SK-N-MC (cell line): Measurements from ENCODE around the gene NAA15.
"Not testable (repeated sequence)": the region's sequence is repeated elsewhere in the genome, so short reads cannot be mapped to it uniquely, and the experiment has no call there.

Experiments
- EZH2 ChIP-seq: fragments of 200-600 bp; sonication (generic); IDR thresholded peaks from one replicate; pipeline ENCODE4 v1.6.1; 2017; ENCODE audit warnings: antibody characterized with exemption
- FOXP2 ChIP-seq: optimal IDR thresholded peaks from 2 replicates; pipeline ENCODE3; 2011; ENCODE audit warnings: mild to moderate bottlenecking, moderate library complexity; ENCODE audit not compliant: insufficient read depth; ENCODE audit errors: extremely low read length, control extremely low read depth
- POLR2AphosphoS5 ChIP-seq: IDR thresholded peaks from 2 replicates; pipeline ENCODE4 v1.6.1; 2012; ENCODE audit warnings: mild to moderate bottlenecking, low read depth, low read length, borderline replicate concordance

- TF ChIP-seq POLR2AphosphoS5, EZH2, FOXP2: not testable (repeated sequence)
Observed at GRCh38 chr4:139255581-139255980, 45.7 kb upstream of the NAA15 start.
